Upper lobe of right lung (tissue), 1 donor: ENCODE measurements around the gene SLC38A9. TPM values are rescaled to one million over a fixed set of nuclear protein-coding genes. Genes with fewer than 3 reads are reported as not detected.
A peak's percentile ranks its signal among the peaks of the same experiment; 100 is the strongest.
"Not testable (repeated sequence)": the region's sequence is repeated elsewhere in the genome, so short reads cannot be mapped to it uniquely, and the experiment has no call there.

ENCODE experiments used
- ATAC-seq: fragments of 200-7000 bp; cut with Tn5 transposase; one replicate; pipeline ENCODE4 v1.9.1; 2020; ENCODE audit warnings: mild to moderate bottlenecking, moderate library complexity
- DNase-seq: peaks from one replicate; pipeline ENCODE4 v3.0.0-alpha.2; 2020
- H3K27ac ChIP-seq: fragments of 200-600 bp; one replicate; pipeline ENCODE4 v1.8.0; 2022
- H3K27me3 ChIP-seq: fragments of 200-600 bp; one replicate; pipeline ENCODE4 v1.8.0; 2022; ENCODE audit warnings: mild to moderate bottlenecking
- H3K36me3 ChIP-seq: fragments of 200-600 bp; one replicate; pipeline ENCODE4 v1.8.0; 2022
- H3K4me1 ChIP-seq: fragments of 200-600 bp; one replicate; pipeline ENCODE4 v1.8.0; 2022
- H3K4me3 ChIP-seq: fragments of 200-600 bp; one replicate; pipeline ENCODE4 v1.8.0; 2022; ENCODE audit warnings: mild to moderate bottlenecking
- H3K9me3 ChIP-seq: fragments of 200-600 bp; one replicate; pipeline ENCODE4 v1.8.0; 2022
- CTCF ChIP-seq: fragments of 200-600 bp; IDR thresholded peaks from one replicate; pipeline ENCODE4 v1.8.0; 2022; ENCODE audit warnings: antibody characterized with exemption
- intact Hi-C: fragments of 100-400 bp; cut with DNase I; formaldehyde crosslinking; loops from one replicate; pipeline ENCODE4 v1.11.0; 2022
- long read RNA-seq: library from polyadenylated mRNA; unstranded; transcript quantifications from one replicate; pipeline ENCODE4 v2.0.0, GENCODE V29; 2021
- total RNA-seq: library from RNA; stranded (reverse); fragmentation: NEBNext Ultra II Directional; extraction: Animal tissue kit (Norgen Biotek cat#: 25700); gene quantifications from one replicate; pipeline ENCODE4 v1.2.1, GENCODE V29; 2021
- donor health status: DM: no; HTN: yes; CAD: no; lungs with severe emphysema.

Gene SLC38A9
- 24.7 TPM for total RNA-seq
- long read RNA-seq, transcript SLC38A9-202 (16 exons, 2,927 nt): major isoform, 8 of 18 reads
- long read RNA-seq, partial matches to known transcripts: 1 of 18 reads
- long read RNA-seq, other reads (novel, unspliced or antisense): 9 of 18 reads

GRCh38 chr5:55712023-55712859, at the start of gene SLC38A9:
Gene SLC38A9, minus strand, starts transcription at chr5:55712324. Its CDS starts 14,366 bp downstream, at chr5:55697958.
- peak within 1 kb of the TSS; percentile 77 for H3K27ac ChIP-seq
- ATAC-seq: peak; percentile 100
- intact Hi-C loops: no loop called here

GRCh38 chr5:55761721-55762120, 49.6 kb upstream of the SLC38A9 start:
- ATAC-seq, H3K9me3 ChIP-seq, H3K27ac ChIP-seq, intact Hi-C loops, H3K27me3 ChIP-seq, H3K36me3 ChIP-seq, H3K4me3 ChIP-seq, H3K4me1 ChIP-seq, DNase-seq: not testable (repeated sequence)

More at GRCh38 chr5:55712023-55712859, at the start of gene SLC38A9:
- Histone ChIP-seq H3K4me3 (peak within 1 kb of the TSS; percentile 94), H3K36me3 (peaks cover 10% of the 10 kb centered on the region), H3K27me3 (no peaks in the 10 kb centered on the region), H3K9me3 (no peaks in the 10 kb centered on the region), H3K4me1 (peaks cover 6% of the 10 kb centered on the region)
- peak; percentile 98 for DNase-seq
- TF ChIP-seq CTCF: no peak

GRCh38 chr5:55758714-55759113, 46.6 kb upstream of the SLC38A9 start:
- no peaks in the 10 kb centered on the region for H3K9me3 ChIP-seq
- no peak overlapping the region for H3K4me3 ChIP-seq
- no peaks in the 10 kb centered on the region for H3K4me1 ChIP-seq
- H3K27ac ChIP-seq: no peak overlapping the region
- TF ChIP-seq CTCF: no peak
- H3K36me3 ChIP-seq: no peaks in the 10 kb centered on the region
- DNase-seq (no peak), ATAC-seq (no peak)
- peaks cover 5% of the 10 kb centered on the region for H3K27me3 ChIP-seq
- intact Hi-C loops: no loop called here

- ATAC-seq: no peak
- H3K27me3 ChIP-seq: peaks cover 5% of the 10 kb centered on the region
- TF ChIP-seq CTCF: no peak
- H3K27ac ChIP-seq: no peak overlapping the region
- H3K4me1 ChIP-seq: no peaks in the 10 kb centered on the region
- H3K4me3 ChIP-seq: no peak overlapping the region
- no peaks in the 10 kb centered on the region for H3K9me3 ChIP-seq
- intact Hi-C loops: no loop called here
- no peaks in the 10 kb centered on the region for H3K36me3 ChIP-seq
- DNase-seq: no peak
Observed at GRCh38 chr5:55758231-55758630, 46.1 kb upstream of the SLC38A9 start.

- no peaks in the 10 kb centered on the region for H3K36me3 ChIP-seq
- no peak for TF ChIP-seq CTCF
- no peaks in the 10 kb centered on the region for H3K9me3 ChIP-seq
- no peaks in the 10 kb centered on the region for H3K4me1 ChIP-seq
- H3K27me3 ChIP-seq: peaks cover 4% of the 10 kb centered on the region
- intact Hi-C loops: no loop called here
- DNase-seq: no peak
- no peak for ATAC-seq
- no peak overlapping the region for H3K27ac ChIP-seq
- no peak overlapping the region for H3K4me3 ChIP-seq
Observed at GRCh38 chr5:55750499-55750898, 38.4 kb upstream of the SLC38A9 start.

- ATAC-seq: no peak
- no peak for TF ChIP-seq CTCF
- Histone ChIP-seq H3K27me3 (no peaks in the 10 kb centered on the region), H3K27ac (no peak overlapping the region), H3K9me3 (no peaks in the 10 kb centered on the region), H3K36me3 (no peaks in the 10 kb centered on the region), H3K4me1 (no peaks in the 10 kb centered on the region), H3K4me3 (no peak overlapping the region)
- intact Hi-C loops: no loop called here
- no peak for DNase-seq
Observed at GRCh38 chr5:55750063-55750462, 37.9 kb upstream of the SLC38A9 start.
